22Rv1 (cell line): ENCODE results near the gene WAPL.
"Not testable (repeated sequence)": the region's sequence is repeated elsewhere in the genome, so short reads cannot be mapped to it uniquely, and the experiment has no call there.

ENCODE experiments used
- H3K27ac ChIP-seq: fragments of 450-650 bp; 2 replicates; pipeline ENCODE4 v1.5.1; 2017
- CTCF ChIP-seq: fragments of 450-650 bp; IDR thresholded peaks from 2 replicates; pipeline ENCODE4 v1.5.1; 2017; ENCODE audit warnings: mild to moderate bottlenecking
- ZFX ChIP-seq: fragments of 450-650 bp; IDR thresholded peaks from 2 replicates; pipeline ENCODE4 v1.6.1; 2017; ENCODE audit warnings: antibody characterized with exemption, borderline replicate concordance

Gene WAPL

GRCh38 chr10:86521678-86522509, at the start of gene WAPL:
WAPL (minus strand) TSS chr10:86521792; CDS start chr10:86518069, 3,723 bp downstream.
- TF ChIP-seq CTCF (peak; percentile 15; the same call in 1 of the 2 replicates), ZFX (no peak)
- peak within 1 kb of the TSS; percentile 76 for H3K27ac ChIP-seq

GRCh38 chr10:86569335-86569734, 47.7 kb upstream of the WAPL start:
- TF ChIP-seq CTCF (no peak), ZFX (no peak)
- no peak overlapping the region for H3K27ac ChIP-seq

GRCh38 chr10:86566518-86566917, 44.9 kb upstream of the WAPL start:
- H3K27ac ChIP-seq, result not testable (repeated sequence)

- not testable (repeated sequence) for H3K27ac ChIP-seq
Measured at GRCh38 chr10:86563338-86563737, 41.7 kb upstream of the WAPL start.

GRCh38 chr10:86558695-86559094, 37.1 kb upstream of the WAPL start:
- not testable (repeated sequence) for H3K27ac ChIP-seq

GRCh38 chr10:86556933-86557649, 35.5 kb upstream of the WAPL start:
- TF ChIP-seq ZFX, result no peak
- no peak for TF ChIP-seq CTCF
- no peak overlapping the region for H3K27ac ChIP-seq

- no peak for TF ChIP-seq ZFX
- TF ChIP-seq CTCF, result no peak
- H3K27ac ChIP-seq, result no peak overlapping the region
Measured at GRCh38 chr10:86556532-86556931, 34.9 kb upstream of the WAPL start.

GRCh38 chr10:86553639-86554038, 32.0 kb upstream of the WAPL start:
- no peak overlapping the region for H3K27ac ChIP-seq

More at GRCh38 chr10:86553639-86554038, 32.0 kb upstream of the WAPL start:
- TF ChIP-seq ZFX, result no peak
- TF ChIP-seq CTCF, result no peak
